GM12874 (cell line): ENCODE measurements around the gene ANLN.

ENCODE experiments used
- CTCF ChIP-seq: IDR thresholded peaks from 2 replicates; pipeline ENCODE4 v1.5.1; 2011; ENCODE audit warnings: low read depth, mild to moderate bottlenecking, control low read depth, low read length, moderate library complexity; ENCODE audit not compliant: insufficient read depth

The ANLN gene

GRCh38 chr7:36487756-36488336 lies 98.2 kb downstream of the ANLN start:
- peak; percentile 62 for TF ChIP-seq CTCF

- TF ChIP-seq CTCF = no peak
Observed at GRCh38 chr7:36490419-36490830, 100.8 kb downstream of the ANLN start.

- TF ChIP-seq CTCF = no peak
Observed at GRCh38 chr7:36491317-36491716, 101.7 kb downstream of the ANLN start.

GRCh38 chr7:36496576-36496975 lies 106.9 kb downstream of the ANLN start:
- TF ChIP-seq CTCF = no peak

- TF ChIP-seq CTCF = no peak
Observed at GRCh38 chr7:36497775-36498174, 108.1 kb downstream of the ANLN start.
